Measurements from ENCODE around the gene CDYL2.

DNA sequence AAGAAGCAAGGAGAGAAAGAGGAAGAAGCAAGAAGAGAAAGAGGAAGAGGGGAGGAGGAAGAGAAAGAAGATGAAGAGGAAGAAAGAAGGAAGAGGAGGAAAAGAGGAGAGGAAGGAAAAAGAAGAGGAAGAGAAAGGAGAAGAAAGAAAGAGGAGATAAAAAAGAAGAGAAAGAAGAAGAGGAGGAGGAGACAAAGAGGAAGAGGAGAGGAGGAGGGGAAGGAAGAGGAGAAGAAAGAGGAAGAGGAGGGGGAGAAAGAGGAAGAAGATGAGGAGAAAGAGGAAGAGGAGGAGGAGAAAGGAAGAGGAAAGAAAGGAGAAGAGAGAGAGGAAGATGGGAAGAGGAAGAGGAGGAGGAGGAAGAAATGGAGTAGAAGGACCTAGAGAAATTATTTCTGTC, 80.4 kb downstream of the CDYL2 start:
- TF ChIP-seq, protein P1, sequence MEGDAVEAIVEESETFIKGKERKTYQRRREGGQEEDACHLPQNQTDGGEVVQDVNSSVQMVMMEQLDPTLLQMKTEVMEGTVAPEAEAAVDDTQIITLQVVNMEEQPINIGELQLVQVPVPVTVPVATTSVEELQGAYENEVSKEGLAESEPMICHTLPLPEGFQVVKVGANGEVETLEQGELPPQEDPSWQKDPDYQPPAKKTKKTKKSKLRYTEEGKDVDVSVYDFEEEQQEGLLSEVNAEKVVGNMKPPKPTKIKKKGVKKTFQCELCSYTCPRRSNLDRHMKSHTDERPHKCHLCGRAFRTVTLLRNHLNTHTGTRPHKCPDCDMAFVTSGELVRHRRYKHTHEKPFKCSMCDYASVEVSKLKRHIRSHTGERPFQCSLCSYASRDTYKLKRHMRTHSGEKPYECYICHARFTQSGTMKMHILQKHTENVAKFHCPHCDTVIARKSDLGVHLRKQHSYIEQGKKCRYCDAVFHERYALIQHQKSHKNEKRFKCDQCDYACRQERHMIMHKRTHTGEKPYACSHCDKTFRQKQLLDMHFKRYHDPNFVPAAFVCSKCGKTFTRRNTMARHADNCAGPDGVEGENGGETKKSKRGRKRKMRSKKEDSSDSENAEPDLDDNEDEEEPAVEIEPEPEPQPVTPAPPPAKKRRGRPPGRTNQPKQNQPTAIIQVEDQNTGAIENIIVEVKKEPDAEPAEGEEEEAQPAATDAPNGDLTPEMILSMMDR (IDR thresholded peaks at IDR 0.05): no peak
- TF ChIP-seq YY1 (IDR thresholded peaks at IDR 0.05; ENCODE audit: low read depth) (no peak), RCOR1 (IDR thresholded peaks at IDR 0.05; ENCODE audit: low read length) (no peak), SMC3 (IDR thresholded peaks at IDR 0.05; ENCODE audit: low read depth, low read length) (no peak), TAF1 (IDR thresholded peaks at IDR 0.05; ENCODE audit: borderline replicate concordance, low read depth, low read length) (no peak), EP300 (IDR thresholded peaks at IDR 0.05; ENCODE audit: borderline replicate concordance in 1 of 2, low read depth in 1 of 2, low read length in 1 of 2) (no peak), RAD21 (IDR thresholded peaks at IDR 0.05; ENCODE audit: low read length) (no peak), RFX5 (IDR thresholded peaks at IDR 0.05; ENCODE audit: low read length) (no peak), NFIC (IDR thresholded peaks at IDR 0.05; ENCODE audit: borderline replicate concordance) (no peak), FOXM1 (IDR thresholded peaks at IDR 0.05; ENCODE audit: low read depth) (no peak), SIN3A (IDR thresholded peaks at IDR 0.05; ENCODE audit: borderline replicate concordance, low read depth, low read length) (no peak), FOXJ3 (CRISPR knock-in tag; IDR thresholded peaks at IDR 0.05) (no peak)
- TF ChIP-seq, protein P2, sequence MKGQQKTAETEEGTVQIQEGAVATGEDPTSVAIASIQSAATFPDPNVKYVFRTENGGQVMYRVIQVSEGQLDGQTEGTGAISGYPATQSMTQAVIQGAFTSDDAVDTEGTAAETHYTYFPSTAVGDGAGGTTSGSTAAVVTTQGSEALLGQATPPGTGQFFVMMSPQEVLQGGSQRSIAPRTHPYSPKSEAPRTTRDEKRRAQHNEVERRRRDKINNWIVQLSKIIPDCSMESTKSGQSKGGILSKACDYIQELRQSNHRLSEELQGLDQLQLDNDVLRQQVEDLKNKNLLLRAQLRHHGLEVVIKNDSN (IDR thresholded peaks at IDR 0.05; ENCODE audit: borderline replicate concordance, low read depth): no peak
- TF ChIP-seq, protein P3, sequence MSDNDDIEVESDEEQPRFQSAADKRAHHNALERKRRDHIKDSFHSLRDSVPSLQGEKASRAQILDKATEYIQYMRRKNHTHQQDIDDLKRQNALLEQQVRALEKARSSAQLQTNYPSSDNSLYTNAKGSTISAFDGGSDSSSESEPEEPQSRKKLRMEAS (IDR thresholded peaks at IDR 0.05; ENCODE audit: low read depth): no peak
